K562 (cell line): ENCODE data around the gene GORASP1. TPM values are rescaled to one million over a fixed set of nuclear protein-coding genes. Genes with fewer than 3 reads are reported as not detected.

Source experiments
- CBFA2T2 ChIP-seq: fragments of 450-650 bp; conservative IDR thresholded peaks from 2 replicates; pipeline ENCODE4 v1.6.1; 2017; ENCODE audit warnings: mild to moderate bottlenecking
- CGGBP1 ChIP-seq: fragments of 250-450 bp; sonication (Bioruptor Pico); IDR thresholded peaks from 2 replicates; pipeline ENCODE4 v1.9.0; 2021; ENCODE audit warnings: mild to moderate bottlenecking
- CHAMP1 ChIP-seq: fragments of 450-650 bp; IDR thresholded peaks from 2 replicates; pipeline ENCODE4 v1.6.1; 2016; ENCODE audit warnings: mild to moderate bottlenecking
- FOXM1 ChIP-seq, 2 experiments: fragments of 450-650 bp in 1 of 2; sonication (generic) in 1 of 2; formaldehyde crosslinking in 1 of 2; IDR thresholded peaks; 2 replicates each; pipeline versions ENCODE4 v1.6.1 to v1.9.0; 2017 to 2022; ENCODE audit warnings: low read depth in 2 of 2, mild to moderate bottlenecking in 2 of 2, missing genetic modification reagents in 1 of 2, moderate library complexity in 1 of 2
- HNRNPL ChIP-seq: fragments of 200-400 bp; formaldehyde crosslinking; IDR thresholded peaks from 2 replicates; pipeline ENCODE4 v1.6.1; 2017; ENCODE audit warnings: low read depth, mild to moderate bottlenecking, low read length
- KDM2B ChIP-seq: fragments of 250-450 bp; sonication (Bioruptor Pico); IDR thresholded peaks from 2 replicates; pipeline ENCODE4 v1.8.0; 2021; ENCODE audit warnings: mild to moderate bottlenecking, moderate library complexity
- KLF6 ChIP-seq: fragments of 250-450 bp; sonication (Bioruptor Pico); IDR thresholded peaks from 2 replicates; pipeline ENCODE4 v1.4.0; 2020; ENCODE audit warnings: mild to moderate bottlenecking, moderate library complexity, borderline replicate concordance
- MEF2A ChIP-seq: IDR thresholded peaks from 2 replicates; pipeline ENCODE4 v1.6.1; 2011; ENCODE audit warnings: low read depth, mild to moderate bottlenecking, low read length, moderate library complexity; ENCODE audit not compliant: control insufficient read depth
- MXI1 ChIP-seq: IDR thresholded peaks from 2 replicates; pipeline ENCODE4 v1.6.1; 2011; ENCODE audit warnings: low read depth, mild to moderate bottlenecking, improper control_type of control experiment, low read length
- NFIC ChIP-seq: fragments of 450-650 bp; IDR thresholded peaks from 2 replicates; pipeline ENCODE4 v1.6.1; 2017; ENCODE audit warnings: mild to moderate bottlenecking, inconsistent platforms
- PATZ1 ChIP-seq: fragments of 250-450 bp; sonication (Bioruptor Pico); IDR thresholded peaks from 2 replicates; pipeline ENCODE4 v1.5.0; 2020; ENCODE audit warnings: mild to moderate bottlenecking, borderline replicate concordance
- POLR2G ChIP-seq: fragments of 200-400 bp; formaldehyde crosslinking; IDR thresholded peaks from 2 replicates; pipeline ENCODE4 v1.6.1; 2017; ENCODE audit warnings: low read depth, mild to moderate bottlenecking, antibody characterized with exemption, low read length, moderate library complexity
- RBFOX2 ChIP-seq: fragments of 200-400 bp; formaldehyde crosslinking; IDR thresholded peaks from 2 replicates; pipeline ENCODE4 v1.6.1; 2017; ENCODE audit warnings: low read depth, mild to moderate bottlenecking, low read length, moderate library complexity
- STAT6 ChIP-seq: sonication (generic); formaldehyde crosslinking; IDR thresholded peaks from 2 replicates; pipeline ENCODE4 v1.8.1; 2023; ENCODE audit warnings: mild to moderate bottlenecking, missing genetic modification reagents
- TBL1XR1 ChIP-seq, 2 experiments: IDR thresholded peaks; 2 replicates each; pipeline ENCODE4 v1.6.1; 2012; ENCODE audit warnings: improper control_type of control experiment in 2 of 2, low read length in 2 of 2, mild to moderate bottlenecking in 1 of 2
- TCF3 ChIP-seq: sonication (generic); formaldehyde crosslinking; IDR thresholded peaks from 2 replicates; pipeline ENCODE4 v1.4.0; 2020; ENCODE audit warnings: mild to moderate bottlenecking, missing genetic modification reagents
- ZFP30 ChIP-seq: fragments of 250-450 bp; sonication (Bioruptor Pico); IDR thresholded peaks from 2 replicates; pipeline ENCODE4 v1.8.0; 2022; ENCODE audit warnings: moderate library complexity, mild to moderate bottlenecking, inconsistent platforms, borderline replicate concordance
- ZNF699 ChIP-seq: fragments of 250-450 bp; sonication (Bioruptor Pico); IDR thresholded peaks from 2 replicates; pipeline ENCODE4 v1.8.0; 2021; ENCODE audit warnings: mild to moderate bottlenecking, moderate library complexity; ENCODE audit not compliant: insufficient replicate concordance
- ZNF77 ChIP-seq: fragments of 250-450 bp; sonication (Bioruptor Pico); IDR thresholded peaks from 2 replicates; pipeline ENCODE4 v1.5.0; 2020
- ZNF780A ChIP-seq: fragments of 250-450 bp; sonication (Bioruptor Pico); IDR thresholded peaks from 2 replicates; pipeline ENCODE4 v1.5.0; 2021; ENCODE audit warnings: mild to moderate bottlenecking
- polyA plus RNA-seq, 8 experiments: library from polyadenylated mRNA; depleted of rRNA in 4 of 8; stranded (reverse) in 5 of 8; unstranded in 3 of 8; fragments of >200 nt; fragmentation: Nextera tagmentation in 2 of 8; fragmentation: Illumina TruSeq in 1 of 8; extraction: Ambion mirVana in 2 of 8; extraction: Trizol in 1 of 8; gene quantifications; 2 replicates each; pipeline versions ENCODE4 v1.2.1 to v1.2.3, GENCODE V29; 2011 to 2014; ENCODE audit warnings: inconsistent platforms in 1 of 8, missing spikeins in 1 of 8
- total RNA-seq, 7 experiments: library from RNA; depleted of rRNA in 6 of 7; stranded (reverse); fragments of >200 nt in 6 of 7; fragmentation: Illumina TruSeq in 2 of 7; extraction: Trizol in 2 of 7; gene quantifications; 2 replicates each; pipeline versions ENCODE4 v1.2.1 to v1.2.3, GENCODE V29; 2011 to 2021; ENCODE audit warnings: low replicate concordance in 1 of 7

GORASP1 gene
- total and polyA plus RNA-seq, 9 of the 15 experiments (the other 6 are each of a cell fraction or from before 2014, with no cell fraction given) = 8.4 to 87.9 (median 67.6) TPM

- TF ChIP-seq CBFA2T2 = peak; percentile 32; the same call in 1 of the 2 replicates
- no peak for TF ChIP-seq ZNF77 (CRISPR knock-in tag)
- TF ChIP-seq PATZ1 = no peak
- TF ChIP-seq CGGBP1 = no peak
- TF ChIP-seq STAT6 (CRISPR knock-in tag) = no peak
- peak; percentile 45; the same call in 1 of the 2 replicates for TF ChIP-seq POLR2G
- TF ChIP-seq KDM2B (CRISPR knock-in tag) = no peak
- TF ChIP-seq ZFP30 = no peak
- TF ChIP-seq ZNF780A (CRISPR knock-in tag) = no peak
- TF ChIP-seq KLF6 (CRISPR knock-in tag) = no peak
- peak; percentile 62 for TF ChIP-seq RBFOX2
- no peak for TF ChIP-seq MXI1
- TF ChIP-seq FOXM1 (IDR thresholded peaks at IDR 0.05; ENCODE audit: low read depth) = no peak
- TF ChIP-seq FOXM1 (CRISPR knock-in tag; IDR thresholded peaks at IDR 0.05; ENCODE audit: low read depth) = 0 out of 2 replicates have a peak, but pooled peaks have one; percentile 7
- no peak for TF ChIP-seq ZNF699
- no peak for TF ChIP-seq NFIC
- no peak; the same call in 1 of the 2 replicates for TF ChIP-seq TCF3 (CRISPR knock-in tag)
- TF ChIP-seq HNRNPL = no peak
- TF ChIP-seq MEF2A = no peak
- TF ChIP-seq CHAMP1 = no peak
- TF ChIP-seq TBL1XR1 (IDR thresholded peaks at IDR 0.05; ENCODE audit: low read length in 2 of 2) = no peak
Observed at GRCh38 chr3:39146611-39147591, 39.5 kb upstream of the GORASP1 start (continued).
